Measurements from ENCODE around the gene PDGFB. TPM values are rescaled to one million over a fixed set of nuclear protein-coding genes. Genes with fewer than 3 reads are reported as not detected.

The PDGFB gene
- total and polyA plus RNA-seq, 9 of the 15 experiments (the other 6 are each of a cell fraction or from before 2014, with no cell fraction given): 0.07 to 4.0 (median 0.48) TPM; not detected in 1

DNA sequence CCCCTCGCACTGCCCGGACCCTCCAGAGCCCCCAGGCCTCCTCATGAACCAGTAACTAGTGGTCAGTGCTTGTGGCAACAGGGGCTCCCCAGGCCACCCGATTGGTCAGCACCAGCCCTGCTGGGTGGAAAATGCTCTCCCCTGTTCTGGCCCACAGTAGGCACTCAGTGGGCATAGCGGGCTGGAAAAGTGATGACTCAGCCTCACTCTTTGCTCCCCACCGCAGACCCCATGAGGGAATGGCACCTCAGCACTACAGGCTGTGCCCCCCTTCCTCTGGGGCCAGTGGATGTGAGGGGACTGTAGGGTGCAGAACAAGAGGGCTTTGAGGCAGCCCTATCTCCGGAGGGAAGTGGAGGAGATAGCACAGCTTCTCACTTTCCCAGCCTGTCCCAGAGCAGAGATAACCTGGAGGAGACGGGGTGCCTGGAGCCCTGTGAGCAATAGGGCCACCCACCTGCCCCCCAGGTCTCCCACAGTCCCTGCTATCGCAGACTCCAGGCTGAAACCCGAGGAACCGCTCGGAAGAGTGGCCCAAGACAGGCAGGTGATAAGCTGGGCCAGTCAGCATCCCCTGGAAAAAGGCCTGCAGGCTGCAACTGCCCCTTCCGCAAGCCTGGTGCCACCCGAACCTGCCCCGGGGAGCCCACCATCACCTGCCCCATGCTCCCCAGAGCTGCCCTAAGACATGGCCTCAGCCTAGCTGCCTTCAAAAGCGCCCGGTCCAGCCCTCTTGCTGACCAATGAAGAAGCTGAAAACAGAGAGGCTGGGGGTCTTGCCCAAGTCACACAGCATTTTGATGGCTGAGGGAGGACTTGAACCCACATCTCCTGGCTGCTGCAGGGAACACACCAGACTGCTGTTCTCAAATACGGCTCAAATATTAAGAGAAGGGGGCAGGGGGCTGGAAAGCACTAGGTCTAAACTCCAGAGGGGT is 29.4 kb upstream of the PDGFB start (continued):
- no peak for TF ChIP-seq SETDB1 (IDR thresholded peaks at IDR 0.05; ENCODE audit: low read length)
- TF ChIP-seq ZNF609 (CRISPR knock-in tag; IDR thresholded peaks at IDR 0.05; ENCODE audit: borderline replicate concordance): no peak
- TF ChIP-seq TGIF2 (CRISPR knock-in tag; IDR thresholded peaks at IDR 0.05): no peak
- TF ChIP-seq CREB3L1 (IDR thresholded peaks at IDR 0.05; ENCODE audit: borderline replicate concordance, low read depth): no peak
- TF ChIP-seq, protein P1, sequence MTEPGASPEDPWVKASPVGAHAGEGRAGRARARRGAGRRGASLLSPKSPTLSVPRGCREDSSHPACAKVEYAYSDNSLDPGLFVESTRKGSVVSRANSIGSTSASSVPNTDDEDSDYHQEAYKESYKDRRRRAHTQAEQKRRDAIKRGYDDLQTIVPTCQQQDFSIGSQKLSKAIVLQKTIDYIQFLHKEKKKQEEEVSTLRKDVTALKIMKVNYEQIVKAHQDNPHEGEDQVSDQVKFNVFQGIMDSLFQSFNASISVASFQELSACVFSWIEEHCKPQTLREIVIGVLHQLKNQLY (CRISPR knock-in tag; conservative IDR thresholded peaks at IDR 0.05): no peak
- TF ChIP-seq TCF3 (CRISPR knock-in tag; IDR thresholded peaks at IDR 0.05): peak; percentile 93
- no peak for TF ChIP-seq RBBP5 (IDR thresholded peaks at IDR 0.05; ENCODE audit: borderline replicate concordance, insufficient read depth, low read length, poor library complexity, severe bottlenecking)
- TF ChIP-seq ZNF311 (CRISPR knock-in tag; IDR thresholded peaks at IDR 0.05): no peak
- TF ChIP-seq ZNF445 (CRISPR knock-in tag; IDR thresholded peaks at IDR 0.05; ENCODE audit: low read depth): no peak
- TF ChIP-seq, protein P2, sequence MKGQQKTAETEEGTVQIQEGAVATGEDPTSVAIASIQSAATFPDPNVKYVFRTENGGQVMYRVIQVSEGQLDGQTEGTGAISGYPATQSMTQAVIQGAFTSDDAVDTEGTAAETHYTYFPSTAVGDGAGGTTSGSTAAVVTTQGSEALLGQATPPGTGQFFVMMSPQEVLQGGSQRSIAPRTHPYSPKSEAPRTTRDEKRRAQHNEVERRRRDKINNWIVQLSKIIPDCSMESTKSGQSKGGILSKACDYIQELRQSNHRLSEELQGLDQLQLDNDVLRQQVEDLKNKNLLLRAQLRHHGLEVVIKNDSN (CRISPR knock-in tag; IDR thresholded peaks at IDR 0.05): no peak
- TF ChIP-seq ZNF780A (CRISPR knock-in tag; IDR thresholded peaks at IDR 0.05): no peak
- TF ChIP-seq PTTG1 (tag; IDR thresholded peaks at IDR 0.05; ENCODE audit: low read depth): no peak
- peak; percentile 38; the same call in 1 of the 2 replicates for TF ChIP-seq DPF2 (IDR thresholded peaks at IDR 0.05)
- TF ChIP-seq FOXM1 (IDR thresholded peaks at IDR 0.05; ENCODE audit: low read depth): no peak
- no peak for TF ChIP-seq FOXM1 (CRISPR knock-in tag; IDR thresholded peaks at IDR 0.05; ENCODE audit: low read depth)
- TF ChIP-seq PKNOX1 (IDR thresholded peaks at IDR 0.05): no peak

Data from K562 (cell line).